KMS-11 (cell line): ENCODE measurements around the gene FOXRED2.
"Not testable (repeated sequence)": the region's sequence is repeated elsewhere in the genome, so short reads cannot be mapped to it uniquely, and the experiment has no call there.

Source experiments
- H2AFZ ChIP-seq: fragments of 200-600 bp; sonication (generic); 2 replicates; pipeline ENCODE4 v1.6.1; 2016; ENCODE audit warnings: antibody characterized with exemption, mixed run types, low read depth
- H3K27ac ChIP-seq: fragments of 200-600 bp; sonication (generic); 2 replicates; pipeline ENCODE4 v1.6.1; 2016; ENCODE audit warnings: mild to moderate bottlenecking, mixed run types
- H3K27me3 ChIP-seq: fragments of 200-600 bp; sonication (generic); 2 replicates; pipeline ENCODE4 v1.6.1; 2017; ENCODE audit warnings: mild to moderate bottlenecking, low read depth, mixed run types, moderate library complexity; ENCODE audit not compliant: insufficient read depth
- H3K36me3 ChIP-seq: fragments of 200-600 bp; sonication (generic); 2 replicates; pipeline ENCODE4 v1.6.1; 2017; ENCODE audit warnings: mild to moderate bottlenecking, mixed run types; ENCODE audit not compliant: insufficient read depth
- H3K4me1 ChIP-seq: fragments of 200-600 bp; sonication (generic); 2 replicates; pipeline ENCODE4 v1.6.1; 2016; ENCODE audit warnings: mild to moderate bottlenecking, low read depth, mixed run types; ENCODE audit not compliant: poor library complexity, severe bottlenecking
- H3K4me2 ChIP-seq: fragments of 200-600 bp; sonication (generic); 2 replicates; pipeline ENCODE4 v1.7.0; 2016; ENCODE audit warnings: mild to moderate bottlenecking, mixed run types
- H3K4me3 ChIP-seq: fragments of 200-600 bp; sonication (generic); IDR thresholded peaks from 2 replicates; pipeline ENCODE4 v1.6.1; 2017; ENCODE audit warnings: low read depth, low read length, mixed read lengths; ENCODE audit not compliant: insufficient read depth
- H3K79me2 ChIP-seq: fragments of 200-600 bp; sonication (generic); 2 replicates; pipeline ENCODE4 v1.6.1; 2016; ENCODE audit warnings: low read depth, mixed run types; ENCODE audit not compliant: insufficient read depth
- H3K9ac ChIP-seq: fragments of 200-600 bp; sonication (generic); 2 replicates; pipeline ENCODE4 v1.6.1; 2016; ENCODE audit warnings: mild to moderate bottlenecking, mixed run types
- H4K20me1 ChIP-seq: fragments of 200-600 bp; sonication (generic); 2 replicates; pipeline ENCODE4 v1.6.1; 2016; ENCODE audit warnings: mild to moderate bottlenecking, mixed run types; ENCODE audit not compliant: insufficient read depth
- CTCF ChIP-seq: fragments of 200-600 bp; sonication (generic); conservative IDR thresholded peaks from 2 replicates; pipeline ENCODE4 v1.6.1; 2017; ENCODE audit warnings: low read depth, mild to moderate bottlenecking, antibody characterized with exemption, low read length, moderate library complexity, mixed read lengths

Gene FOXRED2

GRCh38 chr22:36456464-36456845 lies 50.4 kb downstream of the FOXRED2 start:
- Histone ChIP-seq H3K27me3 (no peaks in the 10 kb centered on the region), H3K79me2 (no peaks in the 10 kb centered on the region), H4K20me1 (no peaks in the 10 kb centered on the region), H3K36me3 (no peaks in the 10 kb centered on the region), H3K4me2 (no peak overlapping the region), H3K4me3 (no peak overlapping the region), H2AFZ (no peak overlapping the region), H3K9ac (no peak overlapping the region), H3K4me1 (peaks cover 39% of the 10 kb centered on the region), H3K27ac (no peak overlapping the region)
- no peak for TF ChIP-seq CTCF

GRCh38 chr22:36455571-36456463 lies 51.0 kb downstream of the FOXRED2 start:
- Histone ChIP-seq H3K9ac (peak overlapping the region; percentile 23; the same call in 1 of the 2 replicates), H3K4me1 (peaks cover 46% of the 10 kb centered on the region), H3K79me2 (no peaks in the 10 kb centered on the region), H3K4me3 (no peak overlapping the region), H3K27ac (peak overlapping the region; percentile 21; the same call in 1 of the 2 replicates), H3K4me2 (peak overlapping the region; percentile 86), H3K27me3 (no peaks in the 10 kb centered on the region), H3K36me3 (no peaks in the 10 kb centered on the region), H2AFZ (peak overlapping the region; percentile 79), H4K20me1 (no peaks in the 10 kb centered on the region)
- no peak for TF ChIP-seq CTCF

GRCh38 chr22:36454916-36455570 lies 51.8 kb downstream of the FOXRED2 start:
- H3K79me2 ChIP-seq: no peaks in the 10 kb centered on the region
- H3K4me3 ChIP-seq: peak overlapping the region; percentile 48
- no peaks in the 10 kb centered on the region for H3K36me3 ChIP-seq
- TF ChIP-seq CTCF: no peak
- H3K27ac ChIP-seq: peak overlapping the region; percentile 21
- no peaks in the 10 kb centered on the region for H4K20me1 ChIP-seq
- peak overlapping the region; percentile 86 for H3K4me2 ChIP-seq
- peaks cover 54% of the 10 kb centered on the region for H3K4me1 ChIP-seq
- H2AFZ ChIP-seq: peak overlapping the region; percentile 79
- no peaks in the 10 kb centered on the region for H3K27me3 ChIP-seq
- peak overlapping the region; percentile 28; the same call in 1 of the 2 replicates for H3K9ac ChIP-seq

GRCh38 chr22:36453855-36454378 lies 52.9 kb downstream of the FOXRED2 start:
- peaks cover 55% of the 10 kb centered on the region for H3K4me1 ChIP-seq
- H3K4me3 ChIP-seq: no peak overlapping the region
- H3K4me2 ChIP-seq: peak overlapping the region; percentile 31; the same call in 1 of the 2 replicates
- H3K27ac ChIP-seq: no peak overlapping the region
- H2AFZ ChIP-seq: no peak overlapping the region
- no peaks in the 10 kb centered on the region for H4K20me1 ChIP-seq
- no peak overlapping the region for H3K9ac ChIP-seq
- no peaks in the 10 kb centered on the region for H3K27me3 ChIP-seq
- H3K36me3 ChIP-seq: no peaks in the 10 kb centered on the region
- no peaks in the 10 kb centered on the region for H3K79me2 ChIP-seq
- no peak for TF ChIP-seq CTCF

GRCh38 chr22:36452978-36453607 lies 53.7 kb downstream of the FOXRED2 start:
- H3K4me3 ChIP-seq, H3K9ac ChIP-seq, H3K79me2 ChIP-seq, H3K27me3 ChIP-seq, H3K4me2 ChIP-seq, H4K20me1 ChIP-seq, H3K36me3 ChIP-seq, H3K27ac ChIP-seq, H2AFZ ChIP-seq: not testable (repeated sequence)
- H3K4me1 ChIP-seq: peaks cover 59% of the 10 kb centered on the region
